ENCODE results near the gene SLC8B1. TPM values are rescaled to one million over a fixed set of nuclear protein-coding genes. Genes with fewer than 3 reads are reported as not detected.
A peak's percentile ranks its signal among the peaks of the same experiment; 100 is the strongest.

Gene SLC8B1
- polyA plus RNA-seq, 2 of the 4 experiments (the other 2 are of a cell fraction): 11.0 to 11.3 TPM

- ATAC-seq: no peak
- FAIRE-seq: no peak
Measured at GRCh38 chr12:113287146-113287898, 47.6 kb downstream of the SLC8B1 start.

GRCh38 chr12:113286712-113287111 lies 48.2 kb downstream of the SLC8B1 start:
- CTCF ChIA-PET: interaction anchor here (1.4 kb wide), 1 partner anchor 9 kb away, joined by 4 read pairs; no protein-coding TSS in a partner anchor
- WGBS (ENCODE audit: missing lambda C conversion rate): 77% methylated on average over 3 of the region's 11 CpGs
- TF ChIP-seq TP53 (CRISPR knock-in tag; IDR thresholded peaks at IDR 0.05) (no peak), CHD2 (IDR thresholded peaks at IDR 0.05; ENCODE audit: low read length, partially characterized antibody) (no peak), FOXS1 (CRISPR knock-in tag; IDR thresholded peaks at IDR 0.05) (no peak), ZC3H11A (IDR thresholded peaks at IDR 0.05) (no peak), ZNF302 (CRISPR knock-in tag; IDR thresholded peaks at IDR 0.05) (no peak), POLR2AphosphoS2 (conservative IDR thresholded peaks at IDR 0.05; ENCODE audit: low read length) (no peak), MYC (IDR thresholded peaks at IDR 0.05; ENCODE audit: borderline replicate concordance, low read length) (no peak), KDM1A (IDR thresholded peaks at IDR 0.05; ENCODE audit: low read depth) (no peak), HEYL (CRISPR knock-in tag; IDR thresholded peaks at IDR 0.05) (no peak)

More at GRCh38 chr12:113287146-113287898, 47.6 kb downstream of the SLC8B1 start:
- no peak for TF ChIP-seq HOXA7 (CRISPR knock-in tag; IDR thresholded peaks at IDR 0.05)
- TF ChIP-seq ZNF302 (CRISPR knock-in tag; IDR thresholded peaks at IDR 0.05): no peak
- no peak for TF ChIP-seq ELK1 (IDR thresholded peaks at IDR 0.05; ENCODE audit: low read depth, low read length)
- no peak for TF ChIP-seq CEBPB (IDR thresholded peaks at IDR 0.05)
- TF ChIP-seq RFX5 (IDR thresholded peaks at IDR 0.05): no peak
- no peak for TF ChIP-seq FOSL2 (IDR thresholded peaks at IDR 0.05)
- TF ChIP-seq FOSL2 (CRISPR knock-in tag; IDR thresholded peaks at IDR 0.05): no peak
- TF ChIP-seq MYC (IDR thresholded peaks at IDR 0.05; ENCODE audit: borderline replicate concordance, low read length): no peak
- no peak for TF ChIP-seq RAD21 (conservative IDR thresholded peaks at IDR 0.05 in 1 of 2, IDR thresholded peaks at IDR 0.05 in 1 of 2)
- TF ChIP-seq GATA3 (IDR thresholded peaks at IDR 0.05; ENCODE audit: borderline replicate concordance): no peak
- no peak for TF ChIP-seq SREBF2 (IDR thresholded peaks at IDR 0.05)
- TF ChIP-seq E2F6 (IDR thresholded peaks at IDR 0.05; ENCODE audit: borderline replicate concordance, low read depth): no peak
- DNase-seq (ENCODE audit: low read depth in 1 of 2, low spot score in 1 of 2): no peak
- H3K27ac ChIP-seq: no peak overlapping the region
- no peak overlapping the region for H3K4me3 ChIP-seq
- H3K4me1 ChIP-seq: no peaks in the 10 kb centered on the region
- WGBS (ENCODE audit: missing lambda C conversion rate): 93% methylated on average over 21 of the region's 21 CpGs
- H3K9me3 ChIP-seq: no peaks in the 10 kb centered on the region
- no peak overlapping the region for H3K4me2 ChIP-seq
- POLR2A ChIA-PET: no interaction called here
- CTCF ChIA-PET: no interaction called here

GRCh38 chr12:113285679-113286610 lies 49.0 kb downstream of the SLC8B1 start:
- WGBS (ENCODE audit: missing lambda C conversion rate): 91% methylated on average over 22 of the region's 22 CpGs
- ChIA-PET POLR2A (no interaction called here), CTCF (interaction anchor here (1.4 kb wide), 1 partner anchor 10 kb away, joined by 4 read pairs; no protein-coding TSS in a partner anchor)
- FAIRE-seq: no peak
- ATAC-seq: peak in 1 of 2 experiments; percentile 12; a peak in 2 of 6 replicates
- DNase-seq (ENCODE audit: low read depth in 1 of 2, low spot score in 1 of 2): no peak
- TF ChIP-seq CEBPB (IDR thresholded peaks at IDR 0.05) (no peak), KDM5A (IDR thresholded peaks at IDR 0.05) (no peak), BHLHE40 (IDR thresholded peaks at IDR 0.05; ENCODE audit: low read depth, low read length) (no peak), USF2 (IDR thresholded peaks at IDR 0.05) (no peak), EHF (CRISPR knock-in tag; IDR thresholded peaks at IDR 0.05) (no peak)
- no peak overlapping the region for H3K4me3 ChIP-seq
- no peak overlapping the region for H3K27ac ChIP-seq
- no peak overlapping the region for H3K4me2 ChIP-seq
- no peaks in the 10 kb centered on the region for H3K4me1 ChIP-seq
- no peaks in the 10 kb centered on the region for H3K9me3 ChIP-seq

More at GRCh38 chr12:113286712-113287111, 48.2 kb downstream of the SLC8B1 start:
- Histone ChIP-seq H3K9me3 (no peaks in the 10 kb centered on the region), H3K4me2 (no peak overlapping the region), H3K4me1 (no peaks in the 10 kb centered on the region), H3K4me3 (no peak overlapping the region), H3K27ac (no peak overlapping the region)
- no peak; a peak in 1 of 6 replicates for ATAC-seq
- no peak for FAIRE-seq
- DNase-seq (ENCODE audit: low read depth in 1 of 2, low spot score in 1 of 2): no peak
- POLR2A ChIA-PET: no interaction called here
